Endothelial cell of umbilical vein (primary cell): Measurements from ENCODE around the gene TDRD9. TPM values are rescaled to one million over a fixed set of nuclear protein-coding genes. Genes with fewer than 3 reads are reported as not detected.

Experiments
- BruUV-seq: library from RNA; stranded (reverse); fragments of 400-500 nt; replicated peaks from 2 replicates; lab custom pipeline; 2021; lab: Mats Ljungman, UMichigan
- CTCF ChIA-PET: fragments of 300-600, 350-600 bp; sonication (Branson Sonifier 250); formaldehyde crosslinking; loops from one replicate; lab custom pipeline; 2021; ENCODE audit warnings: antibody characterized with exemption, inconsistent platforms; lab: Charles Lee
- POLR2A ChIA-PET: fragments of 300-600, 350-600 bp; sonication (Branson Sonifier 250); formaldehyde crosslinking; loops from one replicate; lab custom pipeline; 2021; ENCODE audit warnings: antibody characterized with exemption, inconsistent platforms; lab: Charles Lee
- DNase-seq: peaks from one replicate; pipeline ENCODE4 v3.0.0-alpha.2; 2011; ENCODE audit warnings: low read depth, low spot score
- FAIRE-seq: peaks from 2 replicates; lab custom pipeline; 2011; peaks lifted over from hg19 to GRCh38; lab: Jason Lieb, UNC
- H2AFZ ChIP-seq: 2 replicates; pipeline ENCODE4 v1.6.0; 2012; ENCODE audit warnings: low read depth, low read length, control low read depth, inconsistent platforms
- H3K27ac ChIP-seq: 2 replicates; pipeline ENCODE4 v1.5.1; 2011; ENCODE audit warnings: low read depth, mild to moderate bottlenecking, control low read depth, low read length, moderate library complexity; ENCODE audit not compliant: insufficient read depth
- H3K27me3 ChIP-seq, 2 experiments: 2 replicates each; pipeline versions ENCODE4 v1.6.0 to v1.6.1; 2011; ENCODE audit warnings: low read length in 2 of 2, mixed read lengths in 1 of 2; ENCODE audit not compliant: control insufficient read depth in 2 of 2, insufficient read depth in 2 of 2
- H3K36me3 ChIP-seq, 2 experiments: 2 replicates in 1 of 2; 3 replicates in 1 of 2; pipeline ENCODE4 v1.5.1; 2011; ENCODE audit warnings: low read length in 2 of 2, mild to moderate bottlenecking in 1 of 2, moderate library complexity in 1 of 2; ENCODE audit not compliant: control insufficient read depth in 2 of 2, insufficient read depth in 2 of 2; ENCODE audit errors: extremely low read depth in 1 of 2
- H3K4me1 ChIP-seq: 3 replicates; pipeline ENCODE4 v1.5.1; 2011; ENCODE audit warnings: mild to moderate bottlenecking, low read length; ENCODE audit not compliant: control insufficient read depth, insufficient read depth; ENCODE audit errors: extremely low read depth
- H3K4me2 ChIP-seq: 2 replicates; pipeline ENCODE4 v1.6.1; 2011; ENCODE audit warnings: low read length, control low read depth, mixed read lengths; ENCODE audit not compliant: insufficient read depth
- H3K4me3 ChIP-seq, 3 experiments: fragments of 200-600 bp in 1 of 3; sonication (generic), shearing (Covaris generic) in 1 of 3; replicated peaks in 1 of 3; 2 replicates each; pipeline ENCODE4 v1.5.1; 2011 to 2016; ENCODE audit warnings: control low read depth in 3 of 3, low read length in 3 of 3, mild to moderate bottlenecking in 2 of 3, inconsistent platforms in 1 of 3, low read depth in 1 of 3, moderate library complexity in 1 of 3; ENCODE audit not compliant: insufficient read depth in 1 of 3
- H3K79me2 ChIP-seq: 2 replicates; pipeline ENCODE4 v1.6.0; 2012; ENCODE audit warnings: low read length, inconsistent platforms; ENCODE audit not compliant: control insufficient read depth, insufficient read depth
- H3K9ac ChIP-seq: replicated peaks from 2 replicates; pipeline ENCODE3; 2011; ENCODE audit warnings: low read length, control low read depth; ENCODE audit not compliant: insufficient read depth; ENCODE audit errors: extremely low read depth
- H3K9me1 ChIP-seq: replicated peaks from 3 replicates; pipeline ENCODE4 v1.6.0; 2011; ENCODE audit warnings: mild to moderate bottlenecking, low read length; ENCODE audit not compliant: control insufficient read depth, insufficient read depth; ENCODE audit errors: extremely low read depth
- H3K9me3 ChIP-seq: replicated peaks from 2 replicates; pipeline ENCODE4 v1.5.1; 2012; ENCODE audit warnings: low read length, inconsistent platforms; ENCODE audit not compliant: control insufficient read depth, insufficient read depth
- H4K20me1 ChIP-seq: replicated peaks from 2 replicates; pipeline ENCODE3; 2011; ENCODE audit warnings: mild to moderate bottlenecking, low read length; ENCODE audit not compliant: control insufficient read depth, insufficient read depth; ENCODE audit errors: extremely low read depth
- EZH2 ChIP-seq: IDR thresholded peaks from 2 replicates; pipeline ENCODE4 v1.6.1; 2012; ENCODE audit warnings: borderline replicate concordance, low read depth, mild to moderate bottlenecking, moderate library complexity, low read length, inconsistent platforms; ENCODE audit not compliant: severe bottlenecking
- FOS ChIP-seq: IDR thresholded peaks from 2 replicates; pipeline ENCODE4 v1.6.1; 2011; ENCODE audit warnings: mild to moderate bottlenecking, low read length, moderate library complexity, borderline replicate concordance; ENCODE audit not compliant: insufficient read depth
- GATA2 ChIP-seq: IDR thresholded peaks from 2 replicates; pipeline ENCODE4 v1.7.0; 2011; ENCODE audit warnings: low read depth, mild to moderate bottlenecking, moderate library complexity, mixed read lengths, low read length; ENCODE audit not compliant: insufficient read length, insufficient read depth
- JUN ChIP-seq: IDR thresholded peaks from 2 replicates; pipeline ENCODE4 v1.6.1; 2011; ENCODE audit warnings: borderline replicate concordance, low read depth; ENCODE audit not compliant: insufficient read length, insufficient read depth
- MYC ChIP-seq: IDR thresholded peaks from one replicate; pipeline ENCODE4 v1.6.1; 2011; ENCODE audit warnings: mild to moderate bottlenecking, low read depth, low read length
- POLR2A ChIP-seq: IDR thresholded peaks from 2 replicates; pipeline ENCODE4 v1.6.1; 2012; ENCODE audit warnings: low read depth, mild to moderate bottlenecking, control low read depth, low read length
- POLR2AphosphoS5 ChIP-seq: IDR thresholded peaks from 2 replicates; pipeline ENCODE4 v1.6.1; 2012; ENCODE audit warnings: low read depth, mild to moderate bottlenecking, control low read depth, low read length, moderate library complexity; ENCODE audit not compliant: insufficient read depth
- dilution Hi-C: fragments of 300-500 bp; cut with MboI; formaldehyde crosslinking; loops from one replicate; pipeline ENCODE4 v1.15.0; 2019; ENCODE audit warnings: low sequenced_read_pairs; ENCODE audit not compliant: extremely low pct_ligation_motif_present
- intact Hi-C: fragments of 100-400 bp; cut with micrococcal nuclease; formaldehyde crosslinking; loops from one replicate; pipeline ENCODE4 v1.10.0; 2022
- polyA plus RNA-seq, 4 experiments: library from polyadenylated mRNA; depleted of rRNA in 3 of 4; stranded (reverse) in 3 of 4; unstranded in 1 of 4; fragments of >200 nt; gene quantifications; 2 replicates each; pipeline versions ENCODE4 v1.2.1 to v1.2.3, GENCODE V29; 2011 to 2012; ENCODE audit warnings: missing spikeins in 1 of 4
- total RNA-seq: library from RNA; stranded (reverse); gene quantifications from 2 replicates; pipeline ENCODE4 v1.2.3, GENCODE V29; 2021
- TF ChIP-seq, protein P1 (sequence below): IDR thresholded peaks from 2 replicates; pipeline ENCODE4 v1.6.1; 2011; ENCODE audit not compliant: insufficient read depth, insufficient read length
- TF ChIP-seq, protein P2 (sequence below), 2 donors: IDR thresholded peaks; 1 replicate in 1 of 2; 2 replicates in 1 of 2; pipeline ENCODE4 v1.5.1; 2011; ENCODE audit warnings: low read length in 2 of 2, mild to moderate bottlenecking in 2 of 2, moderate library complexity in 2 of 2, control low read depth in 1 of 2, inconsistent platforms in 1 of 2, low read depth in 1 of 2; ENCODE audit not compliant: insufficient read depth in 1 of 2; ENCODE audit errors: extremely low read depth in 1 of 2

TDRD9 gene
- total and polyA plus RNA-seq, 2 donors (not counting 3 experiments of a cell fraction or from before 2014, with no cell fraction given), result 0.52 to 1.4 TPM

DNA sequence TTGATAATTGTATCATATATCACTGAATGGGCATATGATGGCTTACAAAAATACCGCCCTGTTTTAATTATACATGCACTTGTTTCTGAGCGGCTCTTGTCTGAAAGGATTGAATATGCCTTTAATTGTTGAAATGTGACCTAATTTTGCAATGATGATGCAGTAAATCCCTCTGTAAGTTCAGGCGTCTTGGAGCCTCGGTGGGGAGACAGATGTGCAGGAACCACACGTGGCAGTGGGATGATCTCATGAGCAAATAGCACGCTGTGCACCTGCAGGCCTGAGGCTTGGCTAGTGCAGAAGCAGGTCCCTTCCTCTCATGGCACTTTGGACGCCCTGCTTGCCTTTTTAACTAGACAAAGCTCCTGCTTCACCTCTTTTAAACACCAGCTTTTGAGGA, 108.0 kb downstream of the TDRD9 start:
- no TSS peak for BruUV-seq
- no peak for DNase-seq
- Histone ChIP-seq H3K4me3 (no peak overlapping the region), H3K36me3 (no peaks in the 10 kb centered on the region), H3K9me3 (no peaks in the 10 kb centered on the region), H3K27me3 (peaks cover 2% of the 10 kb centered on the region in 2 experiments), H3K9ac (no peak overlapping the region), H3K27ac (no peak overlapping the region), H3K4me2 (no peak overlapping the region), H3K79me2 (no peaks in the 10 kb centered on the region), H2AFZ (no peak overlapping the region), H3K4me1 (no peaks in the 10 kb centered on the region), H3K9me1 (no peaks in the 10 kb centered on the region), H4K20me1 (no peaks in the 10 kb centered on the region)
- dilution Hi-C loops, result no loop called here
- ChIA-PET POLR2A (no interaction called here), CTCF (no interaction called here)
- intact Hi-C loops, result no loop called here
- FAIRE-seq, result no peak
- TF ChIP-seq MYC (no peak), POLR2AphosphoS5 (no peak), FOS (no peak), JUN (no peak), GATA2 (no peak), EZH2 (no peak), POLR2A (no peak)
- TF ChIP-seq, protein P1, sequence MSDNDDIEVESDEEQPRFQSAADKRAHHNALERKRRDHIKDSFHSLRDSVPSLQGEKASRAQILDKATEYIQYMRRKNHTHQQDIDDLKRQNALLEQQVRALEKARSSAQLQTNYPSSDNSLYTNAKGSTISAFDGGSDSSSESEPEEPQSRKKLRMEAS, result no peak
- TF ChIP-seq, protein P2, sequence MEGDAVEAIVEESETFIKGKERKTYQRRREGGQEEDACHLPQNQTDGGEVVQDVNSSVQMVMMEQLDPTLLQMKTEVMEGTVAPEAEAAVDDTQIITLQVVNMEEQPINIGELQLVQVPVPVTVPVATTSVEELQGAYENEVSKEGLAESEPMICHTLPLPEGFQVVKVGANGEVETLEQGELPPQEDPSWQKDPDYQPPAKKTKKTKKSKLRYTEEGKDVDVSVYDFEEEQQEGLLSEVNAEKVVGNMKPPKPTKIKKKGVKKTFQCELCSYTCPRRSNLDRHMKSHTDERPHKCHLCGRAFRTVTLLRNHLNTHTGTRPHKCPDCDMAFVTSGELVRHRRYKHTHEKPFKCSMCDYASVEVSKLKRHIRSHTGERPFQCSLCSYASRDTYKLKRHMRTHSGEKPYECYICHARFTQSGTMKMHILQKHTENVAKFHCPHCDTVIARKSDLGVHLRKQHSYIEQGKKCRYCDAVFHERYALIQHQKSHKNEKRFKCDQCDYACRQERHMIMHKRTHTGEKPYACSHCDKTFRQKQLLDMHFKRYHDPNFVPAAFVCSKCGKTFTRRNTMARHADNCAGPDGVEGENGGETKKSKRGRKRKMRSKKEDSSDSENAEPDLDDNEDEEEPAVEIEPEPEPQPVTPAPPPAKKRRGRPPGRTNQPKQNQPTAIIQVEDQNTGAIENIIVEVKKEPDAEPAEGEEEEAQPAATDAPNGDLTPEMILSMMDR (IDR thresholded peaks at IDR 0.05; ENCODE audit: extremely low read depth in 1 of 2, insufficient read depth in 1 of 2, low read depth in 1 of 2, low read length in 2 of 2), result no peak
